Stimulated activated naive CD8-positive, alpha-beta T cell treated with anti-CD3 and anti-CD28 coated beads, Interleukin-15, amount 100 ng/mL, for 72 hours (primary cell): ENCODE data around the gene LHX3.

ENCODE experiments used
- ATAC-seq: fragments of 150-1000 bp; cut with Tn5 transposase; 2 replicates; pipeline ENCODE4 v1.10.0; 2021; ENCODE audit warnings: mild to moderate bottlenecking, moderate library complexity
- DNase-seq, 2 donors: peaks; one replicate each; pipeline ENCODE4 v3.0.0; 2021 to 2022
- H3K27ac Mint-ChIP-seq, 2 donors: one replicate each; pipeline ENCODE4 v1.8.0; 2022; ENCODE audit warnings: mild to moderate bottlenecking in 2 of 2, mixed read lengths in 2 of 2, moderate library complexity in 2 of 2
- H3K27me3 Mint-ChIP-seq: one replicate; pipeline ENCODE4 v1.8.0; 2022; ENCODE audit warnings: mixed read lengths
- H3K4me1 Mint-ChIP-seq: one replicate; pipeline ENCODE4 v1.8.0; 2022; ENCODE audit warnings: mild to moderate bottlenecking, mixed read lengths
- H3K4me3 Mint-ChIP-seq, 2 donors: one replicate each; pipeline ENCODE4 v1.8.0; 2022; ENCODE audit warnings: mild to moderate bottlenecking in 2 of 2, mixed read lengths in 2 of 2, moderate library complexity in 1 of 2
- H3K9me3 Mint-ChIP-seq, 2 donors: one replicate each; pipeline ENCODE4 v1.8.0; 2022; ENCODE audit warnings: mixed read lengths in 2 of 2

Gene LHX3

DNA sequence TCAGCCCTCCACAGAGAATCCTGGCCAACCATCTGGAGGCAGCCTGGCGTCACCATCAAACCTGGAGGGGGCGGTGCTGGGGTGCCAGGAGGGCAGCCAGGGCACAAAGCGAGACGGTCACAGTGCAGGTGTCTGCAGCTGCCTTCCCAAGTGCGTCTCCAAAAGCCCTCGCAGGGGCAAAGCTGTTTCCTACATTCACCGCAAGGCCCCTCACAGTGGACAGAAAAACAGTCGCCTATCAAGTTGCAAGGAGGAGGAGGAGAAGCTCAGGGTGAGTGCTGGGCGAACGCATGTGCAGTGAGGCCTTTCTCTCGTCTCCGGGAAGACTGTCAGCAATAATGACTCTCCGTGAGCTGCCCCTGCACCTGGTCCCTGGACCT lies 18.0 kb upstream of the LHX3 start:
- Mint-ChIP-seq H3K4me1 (peaks cover 14% of the 10 kb centered on the region), H3K9me3 (no peaks in the 10 kb centered on the region), H3K27ac (no peak overlapping the region), H3K27me3 (no peaks in the 10 kb centered on the region), H3K4me3 (no peak overlapping the region)
- no peak for ATAC-seq
- no peak for DNase-seq

DNA sequence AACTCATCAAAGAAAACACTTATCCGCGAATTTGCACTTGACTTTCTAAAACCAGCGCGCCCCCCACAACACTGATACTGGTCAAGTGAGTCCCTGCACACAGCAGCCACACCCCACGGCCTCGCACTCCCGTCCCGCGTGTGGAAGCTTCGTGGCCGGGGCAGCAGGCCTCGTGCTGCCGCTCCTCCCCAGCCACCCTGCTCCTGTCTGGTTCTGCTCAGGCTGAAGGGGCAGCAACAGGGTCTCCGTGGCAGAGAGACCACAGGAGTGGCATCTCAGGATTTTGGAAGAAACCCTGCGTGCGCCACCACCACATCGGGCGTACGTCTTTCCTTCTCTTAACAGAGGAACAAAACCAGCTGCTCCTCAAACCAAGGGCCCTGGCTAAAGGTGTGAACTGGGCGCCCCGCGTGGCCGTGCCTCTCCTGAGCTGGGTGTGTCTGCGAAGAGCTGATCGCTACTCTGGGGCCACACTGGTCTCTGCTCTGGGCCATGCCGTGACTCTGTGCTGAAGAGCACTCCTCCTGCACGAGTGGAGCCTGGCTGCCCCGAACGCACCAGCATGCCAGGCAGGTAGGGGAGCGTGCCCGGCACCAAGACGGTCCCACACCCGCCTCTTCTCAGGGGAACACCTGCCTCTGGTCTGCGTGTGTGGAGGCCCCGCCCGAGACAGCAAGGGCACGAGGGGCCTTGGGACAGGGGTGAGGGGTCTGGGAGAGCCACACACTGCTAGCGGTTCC lies 17.4 kb upstream of the LHX3 start:
- H3K27me3 Mint-ChIP-seq, result no peaks in the 10 kb centered on the region
- no peak for DNase-seq
- ATAC-seq, result no peak
- H3K4me3 Mint-ChIP-seq, result no peak overlapping the region
- H3K9me3 Mint-ChIP-seq, result no peaks in the 10 kb centered on the region
- H3K4me1 Mint-ChIP-seq, result peaks cover 13% of the 10 kb centered on the region
- H3K27ac Mint-ChIP-seq, result no peak overlapping the region

DNA sequence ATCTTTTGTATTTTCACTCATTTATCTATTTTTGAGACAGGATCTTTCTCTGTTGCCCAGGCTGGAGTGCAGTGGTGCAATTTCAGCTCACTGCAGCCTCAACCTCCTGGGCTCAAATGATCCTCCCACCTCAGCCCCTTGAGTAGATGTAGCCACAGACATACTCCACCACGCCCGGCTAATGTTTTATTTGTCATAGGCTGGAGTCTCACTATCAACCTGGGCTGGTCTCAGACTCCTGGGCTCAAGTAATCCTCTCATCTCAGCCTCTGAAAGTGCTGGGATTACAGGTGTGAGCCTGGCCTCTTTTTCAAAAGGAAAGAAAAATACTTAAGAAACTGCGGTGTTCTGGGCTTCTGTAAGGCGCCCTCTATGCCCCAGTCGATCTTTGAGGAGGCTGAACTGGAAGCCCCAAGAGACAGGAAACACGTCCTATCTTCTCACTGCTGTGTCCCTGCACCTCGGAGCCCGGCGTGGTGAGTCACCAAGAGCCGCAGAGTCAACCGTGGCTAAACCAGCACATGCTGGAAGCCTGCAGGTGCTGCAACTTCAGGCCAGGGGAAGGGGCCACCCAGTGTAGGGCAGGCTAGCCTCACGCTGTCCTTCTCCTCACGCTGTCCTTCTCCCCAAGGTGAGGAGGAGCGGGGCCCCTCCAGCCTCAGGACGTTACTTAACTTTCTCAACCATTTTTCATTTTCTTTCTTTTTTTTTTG lies 15.2 kb upstream of the LHX3 start:
- no peak for DNase-seq
- no peak for ATAC-seq
- peaks cover 5% of the 10 kb centered on the region for H3K4me1 Mint-ChIP-seq
- no peaks in the 10 kb centered on the region for H3K27me3 Mint-ChIP-seq
- H3K27ac Mint-ChIP-seq, result no peak overlapping the region
- no peaks in the 10 kb centered on the region for H3K9me3 Mint-ChIP-seq
- no peak overlapping the region for H3K4me3 Mint-ChIP-seq

DNA sequence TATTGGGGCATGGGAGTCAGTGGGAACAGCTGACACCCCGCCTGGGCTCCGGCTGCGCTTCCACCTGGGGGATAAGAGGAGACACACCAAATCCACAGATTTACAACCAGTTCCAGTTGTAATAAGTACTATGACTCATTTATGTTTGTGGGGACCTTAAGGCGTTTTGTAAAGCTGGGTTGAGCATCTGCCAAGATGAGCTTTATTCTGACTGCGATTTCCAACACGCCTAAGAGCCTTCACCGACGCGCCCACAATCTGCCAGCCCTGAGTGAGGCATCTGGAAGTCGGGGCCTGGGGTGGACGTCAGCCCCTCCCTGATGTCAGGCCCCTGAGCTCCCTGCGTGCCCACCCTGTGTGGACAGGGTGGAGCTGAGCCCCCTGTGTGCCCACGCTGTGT lies 14.3 kb upstream of the LHX3 start:
- no peaks in the 10 kb centered on the region for H3K9me3 Mint-ChIP-seq
- no peak overlapping the region for H3K4me3 Mint-ChIP-seq
- peaks cover 5% of the 10 kb centered on the region for H3K4me1 Mint-ChIP-seq
- no peak overlapping the region for H3K27ac Mint-ChIP-seq
- H3K27me3 Mint-ChIP-seq, result no peaks in the 10 kb centered on the region
- no peak for DNase-seq
- no peak for ATAC-seq

DNA sequence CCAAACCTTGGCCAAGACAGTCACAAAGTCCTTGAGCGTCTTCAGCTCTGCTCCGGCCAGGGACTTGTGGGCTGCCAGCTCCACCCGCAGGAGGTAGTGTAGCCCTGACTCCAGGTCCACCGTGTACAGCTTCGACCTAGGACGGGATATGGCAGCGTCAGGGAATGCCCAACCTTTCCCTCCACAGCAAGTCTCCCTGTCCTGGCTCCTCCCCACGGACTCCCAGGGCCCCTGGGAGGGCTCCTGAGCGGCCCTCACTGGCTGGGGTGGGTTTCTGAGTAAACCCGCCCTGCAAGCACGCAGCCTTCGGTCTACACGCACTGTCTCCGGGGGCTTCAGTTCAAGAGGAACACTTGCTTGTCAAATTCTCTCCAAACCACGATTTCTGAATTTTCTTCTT lies 13.7 kb upstream of the LHX3 start:
- peaks cover 5% of the 10 kb centered on the region for H3K4me1 Mint-ChIP-seq
- H3K27me3 Mint-ChIP-seq, result no peaks in the 10 kb centered on the region
- DNase-seq, result no peak
- H3K9me3 Mint-ChIP-seq, result no peaks in the 10 kb centered on the region
- no peak overlapping the region for H3K27ac Mint-ChIP-seq
- no peak for ATAC-seq
- no peak overlapping the region for H3K4me3 Mint-ChIP-seq

DNA sequence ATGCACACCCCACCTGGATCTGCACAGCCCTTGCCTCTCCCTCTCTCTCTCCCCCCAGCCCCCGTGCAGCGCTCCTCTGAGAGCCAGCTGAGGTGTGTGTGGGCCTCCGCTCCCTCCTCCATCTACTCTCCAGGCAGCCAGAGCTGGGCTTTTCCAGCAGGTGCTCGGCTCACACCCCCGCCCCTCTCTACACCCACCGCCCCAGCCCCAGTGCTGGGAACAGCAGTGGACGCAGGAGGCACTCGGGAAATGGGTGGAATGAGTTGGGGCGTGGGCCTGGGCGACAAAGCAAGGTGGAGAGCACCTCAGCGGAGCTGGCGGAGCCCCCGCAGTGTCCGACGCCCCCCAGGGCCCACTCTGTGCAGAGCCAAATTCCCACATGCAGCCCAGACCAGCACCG lies 13.3 kb upstream of the LHX3 start:
- Mint-ChIP-seq H3K4me3 (no peak overlapping the region), H3K27ac (peak overlapping the region in 1 of 2 donors; percentile 37), H3K4me1 (peaks cover 5% of the 10 kb centered on the region), H3K9me3 (no peaks in the 10 kb centered on the region), H3K27me3 (no peaks in the 10 kb centered on the region)
- DNase-seq, result no peak
- no peak for ATAC-seq

DNA sequence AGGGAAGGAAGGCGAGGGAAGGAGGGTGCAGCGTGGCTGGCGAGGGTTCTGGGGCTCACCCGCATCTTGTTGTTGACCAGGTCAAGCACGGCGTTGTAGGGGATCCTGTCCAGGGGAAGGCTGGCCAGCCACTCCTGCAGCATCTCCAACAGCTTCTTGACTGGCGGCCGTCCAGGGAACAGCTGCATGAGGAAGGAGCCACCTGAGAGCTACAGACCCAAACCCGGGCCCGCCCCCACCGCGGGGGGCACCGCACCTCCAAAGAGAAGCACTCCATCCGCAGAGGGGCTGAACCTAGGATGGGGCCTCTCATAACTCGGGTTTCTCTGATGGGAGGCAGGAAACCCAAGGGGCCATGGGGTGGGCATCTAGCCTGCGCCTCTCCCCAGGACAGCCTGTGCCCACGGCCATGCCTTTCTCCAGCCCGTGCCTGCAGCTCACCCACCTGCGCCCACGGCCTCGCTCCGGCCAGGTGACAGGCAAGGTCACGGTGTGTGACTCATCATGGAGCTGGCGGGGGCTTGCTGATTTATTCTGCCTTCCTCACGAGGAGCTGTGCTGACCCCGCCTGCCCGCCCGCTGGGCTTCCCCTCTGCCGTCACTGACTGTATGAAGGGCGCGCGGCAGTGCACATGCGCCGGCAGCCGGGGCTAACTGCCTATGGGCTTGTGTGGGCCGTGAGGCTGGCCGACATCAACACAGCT lies 11.8 kb upstream of the LHX3 start:
- no peak overlapping the region for H3K4me3 Mint-ChIP-seq
- no peak for DNase-seq
- ATAC-seq, result no peak
- H3K27me3 Mint-ChIP-seq, result no peaks in the 10 kb centered on the region
- no peak overlapping the region for H3K27ac Mint-ChIP-seq
- H3K9me3 Mint-ChIP-seq, result no peaks in the 10 kb centered on the region
- H3K4me1 Mint-ChIP-seq, result peaks cover 5% of the 10 kb centered on the region

DNA sequence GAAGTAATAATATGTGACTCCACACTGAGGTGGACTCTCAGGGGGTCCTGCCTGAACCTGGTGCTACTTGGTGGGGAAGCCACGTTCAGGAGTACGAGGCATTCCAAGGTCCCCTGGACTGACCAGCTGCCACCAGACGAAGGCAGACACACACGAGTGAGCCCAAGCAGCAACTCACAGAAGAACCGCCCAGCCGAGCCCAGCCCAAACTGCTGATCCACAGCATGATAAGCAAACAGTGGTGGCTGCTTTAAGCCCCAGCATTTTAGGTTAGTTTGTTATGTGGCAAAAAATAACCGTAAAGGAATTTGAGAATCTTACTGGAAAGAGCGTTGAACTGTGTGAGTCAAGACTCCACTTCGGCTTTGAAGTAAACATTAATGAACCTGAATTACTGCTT lies 8.8 kb upstream of the LHX3 start:
- no peak overlapping the region for H3K27ac Mint-ChIP-seq
- no peak overlapping the region for H3K4me3 Mint-ChIP-seq

DNA sequence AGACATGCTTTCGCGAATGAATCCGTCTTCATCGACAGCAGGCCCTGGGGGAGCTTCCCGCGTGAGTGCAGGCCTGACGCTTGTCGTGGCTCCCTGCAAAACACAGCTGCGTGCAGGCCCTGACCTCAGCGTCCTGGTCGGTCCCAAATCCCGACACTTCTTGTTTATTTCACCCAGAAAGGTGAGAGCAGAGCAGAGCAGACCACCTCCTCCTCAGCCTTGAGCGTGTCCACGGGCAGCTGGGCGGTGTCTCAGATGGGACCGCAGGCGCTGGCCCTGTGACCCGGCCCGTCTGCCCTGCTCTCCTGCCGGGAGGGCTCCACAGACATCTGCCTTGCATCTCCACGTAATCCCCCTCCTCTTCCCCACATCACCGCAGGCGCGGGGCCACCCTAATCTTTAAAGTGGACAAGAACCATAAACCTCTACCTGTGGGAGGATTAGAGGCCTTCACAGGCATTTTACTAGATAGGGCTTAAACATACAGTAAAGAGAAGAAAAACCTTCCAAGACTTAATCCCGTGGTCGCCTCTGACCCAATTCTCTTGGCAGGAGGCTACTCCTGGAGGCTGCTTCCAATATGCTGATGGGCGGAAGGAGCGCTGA lies 7.5 kb upstream of the LHX3 start:
- Mint-ChIP-seq H3K4me3 (no peak overlapping the region), H3K27me3 (no peaks in the 10 kb centered on the region), H3K4me1 (no peaks in the 10 kb centered on the region), H3K27ac (no peak overlapping the region), H3K9me3 (no peaks in the 10 kb centered on the region)
- DNase-seq (no peak), ATAC-seq (no peak)

More for the DNA sequence above, 8.8 kb upstream of the LHX3 start:
- ATAC-seq (no peak), DNase-seq (no peak)
- Mint-ChIP-seq H3K9me3 (no peaks in the 10 kb centered on the region), H3K4me1 (no peaks in the 10 kb centered on the region), H3K27me3 (no peaks in the 10 kb centered on the region)

DNA sequence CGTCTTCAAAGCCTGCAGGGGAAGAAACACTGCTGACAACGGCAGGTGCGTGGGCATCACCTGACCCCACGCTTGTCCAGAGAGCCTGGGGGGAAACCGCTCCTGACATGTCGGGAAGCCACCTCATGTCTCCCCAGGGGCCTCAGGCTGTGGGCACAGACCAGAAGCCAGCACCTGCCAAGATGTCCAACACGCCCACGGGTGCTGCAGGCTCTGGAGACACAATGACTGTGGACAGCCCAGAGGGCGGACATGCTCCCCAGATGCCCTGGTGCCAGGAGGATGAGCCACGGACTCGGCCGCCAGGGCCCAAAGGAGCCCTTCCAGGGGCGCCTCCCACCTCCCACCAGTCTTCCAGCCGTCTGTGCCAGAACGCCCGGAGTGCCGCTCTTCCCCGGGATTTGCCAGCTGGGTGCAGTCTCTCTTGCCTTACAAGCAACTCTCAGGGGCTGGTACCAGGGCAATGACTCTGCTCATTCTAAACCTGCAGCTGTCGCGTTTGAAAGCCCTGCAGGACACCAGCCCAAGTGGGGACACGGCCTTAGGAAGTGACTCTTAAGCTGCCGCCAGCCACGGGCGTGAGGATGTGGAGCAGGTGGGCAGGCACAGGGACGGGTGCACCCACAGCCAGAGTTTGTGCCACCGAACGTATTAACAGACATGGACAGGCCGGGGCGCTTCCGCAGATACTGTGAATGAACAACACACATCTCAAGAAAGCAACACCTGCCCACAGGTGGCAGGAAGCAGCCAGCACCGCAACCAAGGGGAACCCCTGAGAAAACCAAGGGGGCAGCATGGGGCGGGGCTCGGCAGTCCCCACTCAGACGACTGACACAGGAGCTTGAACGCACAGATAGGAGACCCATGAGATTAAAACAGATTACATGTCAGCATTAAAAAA lies 6.8 kb upstream of the LHX3 start:
- no peak for DNase-seq
- Mint-ChIP-seq H3K4me1 (no peaks in the 10 kb centered on the region), H3K27me3 (no peaks in the 10 kb centered on the region), H3K9me3 (no peaks in the 10 kb centered on the region), H3K4me3 (no peak overlapping the region), H3K27ac (no peak overlapping the region)
- no peak for ATAC-seq

DNA sequence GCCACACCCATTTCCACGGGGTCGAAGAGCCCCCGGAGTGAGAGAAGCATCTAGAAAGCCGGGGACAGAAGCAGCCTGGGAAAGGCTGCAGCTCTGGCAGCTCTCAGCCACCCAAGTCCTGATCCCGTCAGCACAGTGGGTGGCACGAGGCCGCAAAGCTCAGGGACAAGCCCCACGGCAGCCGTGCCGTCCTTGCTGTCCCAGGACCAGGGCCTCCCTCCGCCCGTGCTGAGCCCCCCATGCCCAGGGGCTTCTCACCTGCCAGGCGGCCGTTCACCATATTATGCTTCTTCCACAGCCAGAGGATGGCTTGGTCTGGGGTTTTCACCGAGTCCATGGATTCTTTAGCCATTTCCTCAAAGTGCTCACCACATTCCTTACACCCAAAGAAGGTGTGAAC lies 6.1 kb upstream of the LHX3 start:
- peaks cover 4% of the 10 kb centered on the region for H3K27me3 Mint-ChIP-seq
- H3K9me3 Mint-ChIP-seq, result no peaks in the 10 kb centered on the region
- H3K4me1 Mint-ChIP-seq, result no peaks in the 10 kb centered on the region
- H3K4me3 Mint-ChIP-seq, result no peak overlapping the region
- H3K27ac Mint-ChIP-seq, result peak overlapping the region in 1 of 2 donors; percentile 15
- no peak for ATAC-seq
- no peak for DNase-seq

DNA sequence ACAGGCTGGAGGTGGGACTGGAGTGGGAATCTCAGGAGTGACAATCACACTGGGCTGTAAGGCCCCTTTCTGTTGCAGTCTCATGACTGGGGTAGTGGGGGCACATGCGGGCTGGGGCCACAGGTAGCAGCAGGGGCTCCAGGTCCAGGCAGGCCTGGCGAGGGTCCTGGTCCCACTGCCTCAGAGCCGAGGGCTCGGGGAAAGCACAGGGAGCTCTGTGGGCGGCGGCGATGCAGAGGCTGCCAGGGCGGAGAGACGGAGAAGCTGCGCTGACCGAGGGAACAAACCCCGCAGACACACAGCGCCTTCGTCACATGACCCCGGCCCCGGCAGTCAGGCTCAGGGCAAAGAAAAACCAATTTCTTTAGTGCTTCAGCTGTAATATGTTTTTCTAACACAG lies 5.3 kb upstream of the LHX3 start:
- peaks cover 10% of the 10 kb centered on the region for H3K27me3 Mint-ChIP-seq
- ATAC-seq (no peak), DNase-seq (no peak)
- H3K9me3 Mint-ChIP-seq, result no peaks in the 10 kb centered on the region
- H3K4me3 Mint-ChIP-seq, result no peak overlapping the region
- no peaks in the 10 kb centered on the region for H3K4me1 Mint-ChIP-seq
- no peak overlapping the region for H3K27ac Mint-ChIP-seq

DNA sequence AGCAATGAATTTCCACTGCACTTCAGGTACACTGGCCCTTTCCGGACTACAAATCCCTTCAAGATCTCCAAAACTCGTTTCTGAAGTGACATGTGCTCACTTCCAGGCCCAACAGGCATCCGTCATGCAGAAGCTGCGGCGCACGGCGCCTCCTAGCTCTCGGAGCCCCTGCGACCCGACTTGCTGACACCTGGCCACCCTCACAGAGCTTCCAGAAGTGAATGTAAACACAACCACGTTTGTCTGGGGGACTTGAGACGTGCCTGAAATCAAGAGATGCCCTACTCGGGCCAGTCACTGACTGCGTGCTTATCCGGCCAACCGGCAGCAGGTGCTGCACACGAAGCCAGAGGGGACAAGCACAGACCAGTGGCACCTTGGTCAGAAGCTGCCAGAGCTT lies 4.9 kb upstream of the LHX3 start:
- Mint-ChIP-seq H3K4me3 (no peak overlapping the region), H3K27ac (no peak overlapping the region), H3K4me1 (no peaks in the 10 kb centered on the region), H3K9me3 (no peaks in the 10 kb centered on the region), H3K27me3 (peaks cover 15% of the 10 kb centered on the region)
- DNase-seq, result no peak
- ATAC-seq, result no peak

DNA sequence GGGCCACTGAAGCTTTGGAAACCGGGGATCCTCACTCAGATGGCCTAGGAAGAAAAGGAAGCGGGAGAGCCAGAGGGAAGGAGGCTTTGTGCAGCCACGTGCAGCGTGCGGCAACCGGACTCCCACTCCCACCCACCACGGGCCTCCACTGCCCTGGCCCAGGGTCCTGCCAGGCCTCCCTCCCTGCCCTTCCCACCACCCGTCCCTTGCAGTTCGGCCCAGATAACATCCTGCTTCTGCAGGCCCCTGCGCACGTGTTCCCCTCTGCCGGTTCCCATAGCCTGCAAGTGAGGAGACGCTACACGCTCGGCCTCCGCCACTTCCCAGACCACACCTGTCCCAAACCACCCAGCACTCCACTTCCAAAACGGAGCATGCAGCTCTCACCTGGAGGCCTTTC lies 4.3 kb upstream of the LHX3 start:
- ATAC-seq (no peak), DNase-seq (no peak)
- H3K27me3 Mint-ChIP-seq, result peaks cover 21% of the 10 kb centered on the region
- no peaks in the 10 kb centered on the region for H3K4me1 Mint-ChIP-seq
- H3K4me3 Mint-ChIP-seq, result no peak overlapping the region
- no peaks in the 10 kb centered on the region for H3K9me3 Mint-ChIP-seq
- H3K27ac Mint-ChIP-seq, result no peak overlapping the region

DNA sequence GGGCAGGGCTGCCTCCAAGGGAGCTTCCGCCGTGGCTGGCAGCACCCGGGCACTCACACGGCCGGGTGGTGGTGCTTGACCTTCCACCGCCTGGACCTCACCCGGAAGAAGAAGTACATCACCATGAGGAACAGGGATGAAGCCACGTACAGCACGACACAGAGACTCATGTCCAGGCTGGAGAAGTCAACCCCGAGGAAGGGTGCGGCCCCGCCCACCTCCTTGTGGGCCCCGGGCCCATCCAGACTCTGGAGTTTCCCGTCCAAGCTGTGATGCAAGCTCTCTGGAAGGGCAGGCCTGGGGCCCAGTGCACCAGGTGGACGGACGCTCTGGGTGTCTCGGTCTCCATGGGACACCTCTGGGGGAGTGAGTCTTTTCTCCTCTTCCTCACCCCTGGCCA lies 3.7 kb upstream of the LHX3 start:
- Mint-ChIP-seq H3K27me3 (peaks cover 26% of the 10 kb centered on the region), H3K27ac (no peak overlapping the region), H3K4me1 (peaks cover 1% of the 10 kb centered on the region), H3K9me3 (no peaks in the 10 kb centered on the region), H3K4me3 (no peak overlapping the region)
- DNase-seq (no peak), ATAC-seq (no peak)
